Smooth muscle cell (in vitro differentiated cells): ENCODE results near the gene TFDP1. TPM values are rescaled to one million over a fixed set of nuclear protein-coding genes. Genes with fewer than 3 reads are reported as not detected.
"Not testable (repeated sequence)": the region's sequence is repeated elsewhere in the genome, so short reads cannot be mapped to it uniquely, and the experiment has no call there.

Experiments
- DNase-seq: peaks from one replicate; lab custom pipeline; 2025; ENCODE audit not compliant: unreplicated experiment; lab: John Stamatoyannopoulos, UW
- H2AFZ ChIP-seq: fragments of 200-600 bp; sonication (generic); 2 replicates; pipeline ENCODE4 v1.6.0; 2016; ENCODE audit warnings: antibody characterized with exemption, low read depth, mild to moderate bottlenecking
- H3F3A ChIP-seq: fragments of 200-600 bp; sonication (generic); 2 replicates; pipeline ENCODE4 v1.6.0; 2017; ENCODE audit warnings: antibody characterized with exemption, low read depth
- H3K27ac ChIP-seq: fragments of 200-600 bp; sonication (generic); 2 replicates; pipeline ENCODE4 v1.5.1; 2016; ENCODE audit warnings: low read depth, mild to moderate bottlenecking
- H3K27me3 ChIP-seq: fragments of 200-600 bp; sonication (generic); 2 replicates; pipeline ENCODE4 v1.6.1; 2016; ENCODE audit warnings: low read depth, mild to moderate bottlenecking
- H3K36me3 ChIP-seq: fragments of 200-600 bp; sonication (generic); 2 replicates; pipeline ENCODE4 v1.5.1; 2016; ENCODE audit warnings: low read depth
- H3K4me1 ChIP-seq: fragments of 200-600 bp; sonication (generic); 2 replicates; pipeline ENCODE4 v1.5.1; 2016; ENCODE audit warnings: low read depth
- H3K4me2 ChIP-seq: fragments of 200-600 bp; sonication (generic); 2 replicates; pipeline ENCODE4 v1.6.0; 2016; ENCODE audit warnings: mild to moderate bottlenecking
- H3K4me3 ChIP-seq: fragments of 200-600 bp; sonication (generic); 2 replicates; pipeline ENCODE4 v1.5.1; 2016; ENCODE audit warnings: mild to moderate bottlenecking
- H3K79me2 ChIP-seq: fragments of 200-600 bp; sonication (generic); 2 replicates; pipeline ENCODE4 v1.6.0; 2016; ENCODE audit warnings: low read depth, mild to moderate bottlenecking
- H3K9ac ChIP-seq: fragments of 200-600 bp; sonication (generic); 2 replicates; pipeline ENCODE4 v1.6.0; 2016; ENCODE audit warnings: low read depth
- H3K9me3 ChIP-seq: fragments of 200-600 bp; sonication (generic); replicated peaks from 2 replicates; pipeline ENCODE4 v1.5.1; 2016; ENCODE audit warnings: low read depth
- H4K20me1 ChIP-seq: fragments of 200-600 bp; sonication (generic); 2 replicates; pipeline ENCODE4 v1.6.0; 2016; ENCODE audit warnings: low read depth
- WGBS: methylation state at CpG from one replicate; pipeline ENCODE4 v1.1.7; 2016; ENCODE audit warnings: low lambda C conversion rate; 5-methylcytosine and 5-hydroxymethylcytosine counted together
- polyA plus RNA-seq: library from polyadenylated mRNA; unstranded; fragments of >200 nt; fragmentation: Nextera tagmentation; extraction: Ambion mirVana; gene quantifications from 2 replicates; pipeline ENCODE4 v1.2.1, GENCODE V29; 2016
- total RNA-seq: library from RNA; depleted of rRNA; stranded (reverse); fragments of >200 nt; gene quantifications from 2 replicates; pipeline ENCODE4 v1.2.3, GENCODE V29; 2014
- TF ChIP-seq, protein P1 (sequence below): fragments of 200-600 bp; sonication (generic); IDR thresholded peaks from 2 replicates; pipeline ENCODE4 v1.5.1; 2017; ENCODE audit warnings: borderline replicate concordance, mild to moderate bottlenecking, antibody characterized with exemption; ENCODE audit not compliant: insufficient read depth, poor library complexity, severe bottlenecking

Gene TFDP1
- total and polyA plus RNA-seq, 2 experiments from 2014 or later = 52.8 to 53.6 TPM

DNA sequence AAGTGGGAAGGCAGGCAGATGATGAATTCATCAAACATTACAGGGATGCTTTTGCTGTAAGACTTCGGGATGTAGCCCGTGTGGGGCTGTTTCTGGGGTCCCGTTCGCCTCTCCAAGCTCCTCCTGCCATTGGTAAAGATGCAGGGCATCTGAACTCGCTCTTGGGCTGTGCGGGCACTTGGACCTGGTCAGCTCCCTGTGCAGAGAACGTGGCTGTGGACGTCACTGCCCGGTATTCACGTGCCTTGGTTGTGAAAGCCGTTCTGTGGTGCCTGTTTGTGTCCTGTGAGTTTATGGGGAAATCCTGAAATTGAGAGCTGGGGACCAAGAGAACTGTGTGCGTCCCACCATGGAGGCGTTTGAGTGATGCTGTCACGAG, 5.4 kb downstream of the TFDP1 start:
- Histone ChIP-seq H4K20me1 (peaks cover 88% of the 10 kb centered on the region), H3K4me3 (no peak overlapping the region), H3K9me3 (no peaks in the 10 kb centered on the region), H3K9ac (no peak overlapping the region), H3K27ac (no peak overlapping the region), H3K36me3 (no peaks in the 10 kb centered on the region), H3K79me2 (peaks cover 54% of the 10 kb centered on the region), H2AFZ (no peak overlapping the region), H3F3A (no peaks in the 10 kb centered on the region), H3K4me2 (no peak overlapping the region), H3K4me1 (peaks cover 5% of the 10 kb centered on the region), H3K27me3 (no peaks in the 10 kb centered on the region)
- 94% methylated on average over 14 of the region's 14 CpGs for WGBS
- TF ChIP-seq, protein P1, sequence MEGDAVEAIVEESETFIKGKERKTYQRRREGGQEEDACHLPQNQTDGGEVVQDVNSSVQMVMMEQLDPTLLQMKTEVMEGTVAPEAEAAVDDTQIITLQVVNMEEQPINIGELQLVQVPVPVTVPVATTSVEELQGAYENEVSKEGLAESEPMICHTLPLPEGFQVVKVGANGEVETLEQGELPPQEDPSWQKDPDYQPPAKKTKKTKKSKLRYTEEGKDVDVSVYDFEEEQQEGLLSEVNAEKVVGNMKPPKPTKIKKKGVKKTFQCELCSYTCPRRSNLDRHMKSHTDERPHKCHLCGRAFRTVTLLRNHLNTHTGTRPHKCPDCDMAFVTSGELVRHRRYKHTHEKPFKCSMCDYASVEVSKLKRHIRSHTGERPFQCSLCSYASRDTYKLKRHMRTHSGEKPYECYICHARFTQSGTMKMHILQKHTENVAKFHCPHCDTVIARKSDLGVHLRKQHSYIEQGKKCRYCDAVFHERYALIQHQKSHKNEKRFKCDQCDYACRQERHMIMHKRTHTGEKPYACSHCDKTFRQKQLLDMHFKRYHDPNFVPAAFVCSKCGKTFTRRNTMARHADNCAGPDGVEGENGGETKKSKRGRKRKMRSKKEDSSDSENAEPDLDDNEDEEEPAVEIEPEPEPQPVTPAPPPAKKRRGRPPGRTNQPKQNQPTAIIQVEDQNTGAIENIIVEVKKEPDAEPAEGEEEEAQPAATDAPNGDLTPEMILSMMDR = no peak
- DNase-seq = no peak

DNA sequence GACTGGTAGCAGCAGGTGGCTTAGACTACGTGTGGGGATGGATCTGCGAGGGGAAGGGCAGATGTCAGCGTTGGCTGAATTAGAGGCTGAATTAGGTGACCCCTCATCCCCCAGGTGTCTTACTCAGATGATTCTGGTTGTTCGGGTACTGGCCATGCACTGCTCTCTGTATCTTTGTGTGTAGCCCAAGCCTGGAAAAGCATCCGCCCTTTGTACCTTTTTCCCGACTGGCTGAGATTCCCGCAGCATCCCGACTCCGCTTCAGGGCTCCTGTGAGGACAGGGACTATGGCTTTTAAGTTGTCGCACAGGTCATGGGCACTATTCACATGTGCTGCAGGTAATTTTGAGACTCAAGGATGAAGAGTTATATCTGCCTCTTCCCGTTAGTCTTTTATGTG, 7.2 kb downstream of the TFDP1 start:
- Histone ChIP-seq H3K79me2 (peaks cover 58% of the 10 kb centered on the region), H4K20me1 (peaks cover 94% of the 10 kb centered on the region), H3K4me3 (no peak overlapping the region), H3K4me1 (no peaks in the 10 kb centered on the region), H3F3A (no peaks in the 10 kb centered on the region), H3K9ac (no peak overlapping the region), H3K9me3 (no peaks in the 10 kb centered on the region), H2AFZ (no peak overlapping the region), H3K27ac (no peak overlapping the region), H3K36me3 (no peaks in the 10 kb centered on the region), H3K27me3 (no peaks in the 10 kb centered on the region), H3K4me2 (no peak overlapping the region)
- 96% methylated on average over 11 of the region's 11 CpGs for WGBS
- TF ChIP-seq, protein P1 = no peak
- no peak for DNase-seq

DNA sequence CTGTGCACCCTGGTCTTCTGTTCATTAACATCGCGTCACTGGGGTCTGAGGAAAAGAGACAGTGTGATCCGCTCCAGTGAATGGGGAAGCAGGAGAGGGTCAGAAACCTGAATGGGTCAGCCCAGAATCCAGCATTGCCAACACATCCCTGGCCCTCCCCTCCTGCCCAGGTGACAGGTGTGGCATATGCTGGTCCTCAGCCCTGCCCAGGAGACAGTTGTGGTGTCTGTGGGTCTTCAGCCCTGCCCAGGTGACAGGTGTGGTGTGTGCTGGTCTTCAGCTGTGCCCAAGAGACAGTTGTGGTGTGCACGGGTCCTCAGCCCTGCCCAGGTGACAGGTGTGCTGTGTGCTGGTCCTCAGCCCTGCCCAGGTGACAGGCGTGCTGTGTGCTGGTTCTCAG, 8.0 kb downstream of the TFDP1 start:
- H3K4me3 ChIP-seq = no peak overlapping the region
- 99% methylated on average over 5 of the region's 5 CpGs for WGBS

DNA sequence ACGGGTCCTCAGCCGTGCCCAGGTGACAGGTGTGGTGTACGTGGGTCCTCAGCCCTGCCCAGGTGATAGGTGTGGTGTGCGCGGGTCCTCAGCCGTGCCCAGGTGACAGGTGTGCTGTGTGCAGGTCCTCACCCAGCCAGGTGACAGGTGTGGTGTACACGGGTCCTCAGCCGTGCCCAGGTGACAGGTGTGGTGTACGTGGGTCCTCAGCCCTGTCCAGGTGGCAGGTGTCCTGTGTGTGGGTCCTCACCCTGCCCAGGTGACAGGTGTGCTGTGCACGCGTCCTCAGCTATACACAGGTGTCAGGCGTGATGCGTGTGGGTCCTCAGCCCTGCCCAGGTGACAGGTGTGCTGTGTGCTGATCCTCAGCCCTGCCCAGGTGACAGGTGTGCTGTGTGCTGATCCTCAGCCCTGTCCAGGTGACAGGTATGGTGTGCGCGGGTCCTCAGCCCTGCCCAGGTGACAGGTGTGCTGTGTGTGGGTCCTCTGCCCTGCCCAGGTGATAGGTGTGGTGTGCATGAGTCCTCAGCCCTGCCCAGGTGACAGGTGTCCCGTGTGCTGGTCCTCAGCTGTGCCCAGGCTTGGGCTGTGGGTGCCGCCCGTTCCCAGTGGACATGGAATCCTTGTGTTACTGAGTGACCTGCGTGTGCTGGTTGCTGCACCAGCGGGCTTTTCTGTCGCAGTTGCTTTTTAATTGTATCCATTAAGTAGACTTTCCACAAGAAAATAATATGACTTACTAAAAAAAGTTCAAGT, 9.7 kb downstream of the TFDP1 start:
- H3K36me3 ChIP-seq, H3K4me3 ChIP-seq, H3K9ac ChIP-seq, H3K27ac ChIP-seq, H3K9me3 ChIP-seq, H3K27me3 ChIP-seq, H2AFZ ChIP-seq, H3K4me2 ChIP-seq, DNase-seq, H3F3A ChIP-seq, H3K4me1 ChIP-seq: not testable (repeated sequence)
- 97% methylated on average over 21 of the region's 21 CpGs for WGBS
- Histone ChIP-seq H3K79me2 (peaks cover 57% of the 10 kb centered on the region), H4K20me1 (peaks cover 81% of the 10 kb centered on the region)

More for the DNA sequence above, 8.0 kb downstream of the TFDP1 start:
- TF ChIP-seq, protein P1 = no peak
- peaks cover 95% of the 10 kb centered on the region for H4K20me1 ChIP-seq
- no peak overlapping the region for H2AFZ ChIP-seq
- H3K27me3 ChIP-seq = no peaks in the 10 kb centered on the region
- no peaks in the 10 kb centered on the region for H3K4me1 ChIP-seq
- no peaks in the 10 kb centered on the region for H3K36me3 ChIP-seq
- no peak overlapping the region for H3K27ac ChIP-seq
- H3F3A ChIP-seq = no peaks in the 10 kb centered on the region
- no peak for DNase-seq
- H3K9ac ChIP-seq = no peak overlapping the region
- H3K4me2 ChIP-seq = no peak overlapping the region
- H3K9me3 ChIP-seq = no peaks in the 10 kb centered on the region
- H3K79me2 ChIP-seq = peaks cover 58% of the 10 kb centered on the region
